Central memory CD4-positive, alpha-beta T cell (primary cell): ENCODE results near the gene CYLD.

Experiments
- DNase-seq: peaks from one replicate; pipeline ENCODE4 v3.0.0; 2022

The CYLD gene

DNA sequence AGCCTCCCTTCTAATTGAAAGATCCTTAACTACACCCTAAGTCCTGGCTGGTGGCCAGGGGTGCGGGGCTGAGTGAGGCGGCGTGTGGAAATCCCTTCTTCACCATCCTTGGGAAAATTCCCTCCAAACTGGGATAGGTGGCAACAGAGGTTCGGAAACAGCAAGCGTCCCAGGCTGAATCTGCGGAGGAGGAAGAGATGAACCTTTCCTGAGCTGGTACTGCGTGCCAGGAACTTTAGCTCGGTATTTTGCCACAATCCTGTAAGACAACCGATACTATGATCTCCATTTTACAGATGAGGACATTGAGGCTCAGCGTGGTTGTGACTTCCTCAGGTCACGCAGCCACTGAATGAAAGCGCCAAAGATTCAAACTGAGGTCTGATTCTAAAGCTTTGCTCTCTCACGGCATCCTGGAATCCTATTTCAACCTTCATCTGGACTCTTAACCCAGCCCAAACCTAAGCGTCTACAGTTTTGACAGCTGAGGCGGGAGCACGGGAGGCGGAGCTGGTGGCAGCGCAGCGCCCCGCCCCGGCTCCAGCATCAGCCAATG, 583 bp upstream of the CYLD start:
- DNase-seq, result peak; percentile 3

DNA sequence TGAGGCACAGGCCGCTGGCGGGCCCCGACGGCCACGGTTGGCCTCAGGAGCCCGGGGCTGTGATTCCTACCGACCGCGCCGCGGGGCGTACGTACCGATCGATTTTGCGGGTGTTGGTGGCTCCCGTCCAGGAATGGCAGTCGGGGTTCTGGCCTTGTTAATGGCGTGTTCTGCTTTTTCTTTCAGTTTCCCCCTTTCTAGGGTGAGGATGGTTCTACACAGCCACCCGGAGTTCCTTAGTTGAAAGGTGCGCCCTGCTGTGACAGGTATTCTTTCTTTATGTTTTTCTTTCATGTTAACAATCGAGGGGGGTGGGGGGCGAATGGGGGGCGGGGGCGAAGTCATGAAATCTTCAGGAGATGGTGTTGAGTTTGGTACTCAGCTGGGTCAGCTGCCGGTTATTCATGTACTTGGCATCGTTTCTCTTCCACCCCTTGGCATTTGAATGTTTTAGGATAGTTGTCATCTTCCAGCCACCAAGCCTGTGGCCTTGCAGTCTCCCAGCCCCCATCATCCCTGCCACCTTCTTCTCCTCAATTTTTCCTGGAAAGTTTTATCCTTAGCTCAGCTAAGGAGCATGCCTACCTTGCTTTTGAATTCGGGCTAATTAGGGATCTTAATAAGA, 802 bp downstream of the CYLD start:
- DNase-seq, result peak; percentile 67

DNA sequence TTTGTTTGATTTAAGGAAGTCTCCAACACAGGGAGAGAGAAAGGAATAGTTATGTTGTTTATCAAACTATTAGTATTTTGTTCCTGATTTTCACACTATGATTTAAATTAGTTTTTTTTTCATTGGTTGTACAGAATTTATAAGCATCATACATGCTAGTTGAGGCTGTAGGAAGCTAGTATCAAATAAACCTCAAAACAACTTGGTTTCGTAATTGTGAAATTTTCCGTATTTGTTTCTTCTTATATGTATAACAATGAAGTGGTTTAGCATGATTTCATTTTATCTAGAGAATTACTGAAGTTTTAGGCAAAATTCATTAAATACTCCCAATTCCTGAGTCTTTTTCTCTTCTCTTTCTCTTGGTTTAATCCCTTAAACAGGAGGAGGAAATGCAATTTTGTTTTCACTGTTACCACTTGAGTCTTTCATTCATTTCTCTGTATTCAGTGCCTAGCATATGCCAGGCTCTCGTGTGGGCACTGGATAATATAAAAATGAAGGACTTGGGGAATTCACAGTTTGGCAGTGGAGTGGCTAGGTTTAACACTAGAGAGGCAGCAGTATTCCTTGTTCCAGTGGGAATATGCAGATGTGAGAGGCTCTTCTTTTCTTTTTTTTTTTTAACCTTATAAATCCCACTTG, 1.8 kb downstream of the CYLD start:
- DNase-seq, result no peak

DNA sequence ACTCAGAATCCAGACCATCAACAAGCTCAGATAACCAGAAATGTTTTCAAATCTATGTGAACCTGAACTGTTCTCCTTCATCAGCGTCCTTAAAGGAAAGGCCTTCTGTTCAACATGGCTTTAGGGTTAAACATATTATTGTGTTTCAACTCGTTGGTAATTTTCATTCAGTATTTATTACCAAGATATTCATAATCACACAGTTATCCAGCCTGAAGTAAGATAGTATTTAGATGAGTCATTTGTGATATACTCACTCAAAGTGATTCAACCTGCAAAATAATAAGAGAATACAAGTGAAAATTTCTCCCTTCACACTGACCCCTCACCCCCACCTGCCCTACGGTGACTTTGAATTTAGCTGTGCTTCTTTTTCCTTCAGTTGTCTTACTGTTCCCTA, 3.0 kb downstream of the CYLD start:
- DNase-seq, result no peak

DNA sequence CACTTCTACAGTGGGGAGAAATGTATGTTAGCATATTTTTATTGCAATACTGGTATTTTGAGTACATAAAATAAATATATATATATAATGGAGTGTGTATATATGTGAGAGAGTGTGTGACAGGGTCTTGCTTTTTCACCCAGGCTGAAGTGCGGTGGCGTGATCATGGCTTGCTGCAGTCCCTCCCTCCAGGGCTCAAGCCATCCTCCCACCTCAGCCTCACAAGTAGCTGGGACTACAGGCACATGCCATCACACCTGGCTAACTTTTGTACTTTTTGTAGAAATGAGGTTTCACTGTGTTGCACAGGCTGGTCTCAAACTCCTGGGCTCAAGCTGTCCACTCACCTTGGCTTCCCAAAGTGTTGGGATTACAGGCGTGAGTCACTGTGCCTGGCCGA, 4.1 kb downstream of the CYLD start:
- DNase-seq, result no peak

DNA sequence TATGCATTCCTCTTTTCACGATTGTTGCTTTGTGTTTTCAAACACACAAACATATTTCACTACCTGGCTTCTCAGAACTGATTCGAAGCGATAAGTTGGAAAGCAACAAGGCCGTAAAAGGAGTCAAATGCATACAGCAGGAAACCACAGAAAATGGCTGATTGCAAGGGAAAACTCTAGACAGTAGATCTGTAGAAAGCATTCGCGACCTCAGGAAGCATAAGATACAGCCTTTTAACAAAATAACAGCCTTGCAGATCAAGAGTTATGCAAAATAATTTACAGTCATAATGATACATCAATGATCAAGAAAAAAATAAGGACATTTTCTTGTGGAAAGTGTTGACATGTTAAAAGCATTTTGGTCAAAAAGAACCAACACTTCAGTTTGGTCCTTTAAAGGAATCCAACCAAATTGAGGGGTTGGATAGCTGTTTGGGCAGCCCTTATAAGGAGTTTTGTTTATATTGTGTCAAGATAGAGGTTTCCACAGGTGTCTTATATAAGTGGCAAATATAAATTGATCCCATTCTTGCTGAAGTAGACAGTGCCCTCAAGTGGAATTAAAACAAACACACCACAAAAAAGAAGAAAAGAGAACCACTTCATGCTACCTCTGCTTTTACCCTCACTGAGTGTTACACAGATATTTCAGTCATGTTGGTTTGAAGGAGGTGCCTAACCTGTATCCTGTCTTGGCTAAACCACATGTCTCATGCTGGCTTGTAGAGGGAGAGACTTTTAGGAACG, 5.5 kb downstream of the CYLD start:
- peak; percentile 72 for DNase-seq

DNA sequence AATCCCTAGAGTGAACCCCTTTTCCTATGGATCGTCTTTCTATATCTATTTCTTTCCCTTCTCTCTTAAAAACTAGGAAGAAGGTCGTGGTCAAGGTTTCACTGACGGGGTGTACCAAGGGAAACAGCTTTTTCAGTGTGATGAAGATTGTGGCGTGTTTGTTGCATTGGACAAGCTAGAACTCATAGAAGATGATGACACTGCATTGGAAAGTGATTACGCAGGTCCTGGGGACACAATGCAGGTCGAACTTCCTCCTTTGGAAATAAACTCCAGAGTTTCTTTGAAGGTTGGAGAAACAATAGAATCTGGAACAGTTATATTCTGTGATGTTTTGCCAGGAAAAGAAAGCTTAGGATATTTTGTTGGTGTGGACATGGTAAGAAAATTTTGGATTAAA, 9.6 kb downstream of the CYLD start:
- no peak for DNase-seq

DNA sequence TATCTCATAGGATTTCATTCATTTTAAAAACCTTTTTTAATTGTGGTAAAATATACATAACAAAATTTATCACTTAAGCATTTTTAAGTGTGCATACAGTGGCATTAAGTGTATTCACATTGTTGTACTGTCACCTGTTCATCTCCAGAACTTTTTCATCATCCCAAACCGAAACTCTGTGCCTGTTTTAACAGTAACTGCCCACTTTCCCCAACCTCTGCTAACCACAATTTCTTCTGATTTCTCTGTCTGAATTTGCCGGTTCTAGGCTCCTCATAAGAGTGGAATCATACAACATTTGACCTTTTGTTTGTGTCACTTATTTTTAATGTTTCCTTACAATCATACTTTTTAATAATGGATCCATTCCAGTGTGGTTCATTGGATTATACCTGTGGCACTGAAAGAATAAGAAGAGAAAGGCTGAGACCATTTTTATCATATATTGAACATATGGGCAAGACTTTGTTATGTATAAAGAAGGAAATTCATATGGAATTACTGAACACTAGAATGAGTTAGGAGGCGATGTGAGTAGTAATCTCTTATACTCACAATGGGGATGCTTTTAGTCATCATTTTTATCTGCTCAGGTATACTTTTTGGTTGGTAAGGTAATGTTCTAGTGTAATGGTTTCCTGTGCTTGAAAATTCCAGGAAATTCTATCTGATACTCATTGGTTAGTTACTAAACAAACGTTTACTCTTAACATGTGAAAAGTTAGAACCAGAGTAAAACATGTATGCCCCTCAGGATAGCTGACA, 10.8 kb downstream of the CYLD start:
- DNase-seq, result no peak

DNA sequence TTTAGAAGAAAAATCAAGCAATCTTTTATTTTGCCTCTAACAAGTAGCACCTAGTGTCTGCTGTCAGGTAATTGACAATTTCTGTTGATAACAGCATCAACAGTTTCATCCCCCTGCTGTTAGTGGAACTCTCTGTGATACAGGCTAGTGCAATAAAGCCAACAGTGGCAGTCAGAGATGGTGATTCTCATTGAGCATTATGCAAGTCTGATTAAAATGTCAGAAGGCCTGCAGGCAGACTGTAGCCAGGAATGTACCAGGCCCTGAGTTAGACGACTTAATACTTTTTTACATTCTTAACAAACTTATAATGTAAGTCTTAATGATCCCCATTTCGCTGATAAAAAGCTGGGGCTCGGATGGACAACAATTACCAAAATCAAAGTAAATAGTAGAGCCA, 14.6 kb downstream of the CYLD start:
- DNase-seq, result no peak

DNA sequence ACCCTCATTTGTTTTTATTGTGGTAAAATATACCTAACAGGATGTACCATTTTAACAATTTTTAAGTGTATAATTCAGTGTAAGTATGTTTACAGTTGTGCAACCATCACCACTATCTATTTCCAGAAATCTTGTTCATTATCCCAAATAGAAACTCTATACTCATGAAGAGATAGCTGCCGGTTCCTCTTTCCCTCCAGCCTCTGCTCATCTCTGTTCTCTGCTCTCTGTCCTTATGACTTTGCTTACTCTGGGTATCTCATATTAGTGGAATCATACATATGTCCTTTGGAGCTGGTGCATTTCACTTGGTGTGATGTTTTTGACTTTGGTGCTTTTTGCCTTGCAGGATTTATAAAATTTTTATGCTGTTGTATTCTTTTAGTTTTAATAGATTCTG, 19.4 kb downstream of the CYLD start:
- no peak for DNase-seq

DNA sequence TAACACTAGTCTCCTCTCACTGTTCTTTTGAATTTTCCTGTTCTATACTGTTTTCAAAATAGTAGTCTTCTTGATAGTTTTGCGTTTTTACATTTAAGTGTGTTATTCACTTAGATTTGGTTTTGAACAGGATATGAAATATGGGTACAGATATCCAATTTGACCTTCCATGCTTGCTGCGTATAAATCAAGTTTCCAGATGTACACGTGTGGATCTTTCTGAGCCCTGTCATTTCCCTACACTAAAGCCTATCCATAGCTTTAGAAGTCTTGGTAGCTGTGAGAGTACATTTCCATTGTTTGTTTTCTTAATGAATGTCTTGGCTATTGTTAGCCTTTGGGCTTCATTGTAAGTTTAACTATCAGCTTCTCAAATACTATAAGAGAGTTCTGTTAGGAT, 20.4 kb downstream of the CYLD start:
- DNase-seq, result no peak

DNA sequence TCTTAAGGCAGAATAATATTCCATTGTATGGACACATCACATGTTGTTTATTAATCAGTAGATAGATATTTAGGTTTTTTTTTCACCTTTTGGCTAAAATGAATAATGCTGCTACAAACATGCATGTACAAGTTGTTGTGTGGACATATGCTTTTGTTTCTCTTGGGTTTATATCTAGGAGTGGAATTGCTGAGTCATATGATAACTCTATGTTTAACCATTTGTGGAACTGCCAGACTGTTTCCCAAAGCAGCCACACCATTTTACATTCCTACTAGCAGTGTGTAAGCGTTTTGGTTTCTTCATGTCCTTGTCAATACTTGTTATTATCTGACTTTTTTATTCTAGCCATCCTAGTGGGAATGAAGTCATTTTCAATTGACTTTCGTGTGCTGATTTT, 21.3 kb downstream of the CYLD start:
- no peak for DNase-seq

DNA sequence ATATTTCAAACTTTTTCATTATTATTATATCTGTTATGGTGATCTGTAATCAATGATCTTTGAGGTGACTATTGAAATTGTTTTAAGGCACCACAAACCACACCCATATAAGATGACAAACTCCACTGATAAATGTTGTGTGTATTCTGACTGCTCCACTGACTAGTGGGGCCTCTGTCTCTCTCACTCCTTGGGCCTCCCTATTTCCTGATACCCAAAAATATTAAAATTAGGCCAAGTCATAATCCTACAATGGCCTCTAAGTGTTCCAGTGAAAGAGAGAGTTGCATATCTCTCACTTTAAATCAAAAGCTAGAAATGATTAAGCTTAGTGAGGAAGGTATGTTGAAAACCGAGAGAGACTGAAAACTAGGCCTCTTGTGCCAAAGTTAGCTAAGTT, 23.4 kb downstream of the CYLD start:
- DNase-seq, result no peak

DNA sequence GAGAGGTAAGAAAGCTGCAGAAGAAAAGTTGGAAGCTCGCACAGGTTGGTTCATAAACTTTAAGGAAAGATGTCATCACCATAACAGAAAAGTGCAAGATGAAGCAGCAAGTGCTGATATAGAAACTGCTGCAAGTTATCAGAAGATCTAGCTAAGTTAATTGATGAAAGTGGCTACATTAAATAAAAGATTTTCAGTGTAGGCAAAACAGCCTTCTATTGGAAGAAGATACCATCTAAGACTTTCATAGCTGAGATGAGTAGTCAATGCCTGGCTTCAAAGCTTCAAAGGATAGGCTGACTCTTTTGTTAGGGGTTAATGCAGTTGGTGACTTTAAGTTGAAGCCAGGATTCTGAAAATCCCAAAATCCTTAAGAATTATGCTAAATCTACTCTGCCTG, 24.0 kb downstream of the CYLD start:
- DNase-seq, result no peak

DNA sequence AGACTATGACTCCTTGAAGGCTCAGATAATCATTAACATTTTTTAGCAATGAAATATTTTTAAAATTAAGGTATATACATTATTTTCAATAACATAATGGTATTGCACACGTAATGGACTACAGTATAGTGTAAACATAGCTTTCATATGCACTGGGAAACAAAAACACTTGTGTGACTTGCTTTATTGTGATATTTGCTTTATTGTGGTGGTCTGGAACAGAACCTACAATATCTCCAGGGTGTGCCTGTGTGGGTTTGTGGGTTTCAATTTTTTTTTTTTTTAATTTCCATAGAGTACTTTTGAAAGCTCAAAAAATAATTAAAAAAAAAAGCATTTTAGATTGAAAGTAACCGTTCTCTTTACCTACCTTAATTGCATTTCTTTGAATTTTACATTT, 25.3 kb downstream of the CYLD start:
- peak; percentile 34 for DNase-seq

DNA sequence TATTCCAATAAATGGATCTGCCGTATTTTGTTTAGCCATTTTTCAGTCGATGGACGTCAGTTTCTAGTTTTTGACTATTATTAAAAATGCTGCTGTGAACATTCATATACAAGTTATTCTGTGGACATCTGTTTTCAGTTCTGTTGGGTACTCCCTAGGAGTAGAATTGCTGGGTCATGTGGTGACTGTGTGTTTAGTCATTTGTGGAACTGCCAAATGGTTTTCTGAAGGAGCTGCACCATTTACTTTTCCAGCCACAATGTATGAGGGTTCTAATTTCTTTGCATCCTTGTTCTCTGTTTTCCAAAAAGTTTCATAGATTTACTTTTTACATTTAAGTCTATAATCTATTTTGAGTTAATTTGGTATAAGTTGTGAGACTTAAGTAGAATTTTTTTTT, 29.5 kb downstream of the CYLD start:
- DNase-seq, result no peak

DNA sequence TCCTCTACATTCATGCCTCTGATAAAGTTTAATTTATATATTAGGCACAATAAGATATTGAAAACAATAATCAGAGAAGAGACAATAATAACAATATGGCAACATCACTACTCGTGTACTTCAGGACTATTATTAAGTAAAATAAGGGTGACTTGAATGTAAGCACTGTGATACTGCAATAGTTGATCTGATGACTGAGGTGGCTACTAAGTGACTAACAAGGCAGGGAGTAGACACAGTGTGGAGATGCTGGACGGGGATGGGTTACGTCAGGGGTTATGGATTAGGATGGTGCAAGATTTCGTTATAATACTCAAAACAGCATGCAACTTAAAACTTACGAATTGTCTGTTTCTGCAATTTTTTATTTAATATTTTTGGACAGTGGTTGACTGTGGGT, 32.5 kb downstream of the CYLD start:
- no peak for DNase-seq

DNA sequence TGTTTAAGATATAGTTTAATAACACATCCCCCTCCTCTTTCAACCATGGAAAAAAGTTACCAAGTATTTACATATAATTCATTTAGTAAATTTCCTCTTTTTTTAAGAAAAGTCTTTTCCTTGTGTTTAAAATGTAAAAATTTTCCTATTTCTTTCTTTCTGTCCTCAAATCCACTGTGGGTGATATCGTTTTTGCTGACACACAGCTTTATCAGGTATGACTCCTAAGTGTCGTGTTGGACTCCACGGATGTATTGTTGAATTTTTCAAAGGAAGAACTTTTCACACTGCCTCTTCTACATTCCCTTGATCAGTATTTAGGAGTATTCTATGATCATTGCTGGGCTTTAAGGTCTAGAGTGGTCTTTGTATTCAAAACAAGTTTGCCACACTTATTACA, 33.1 kb downstream of the CYLD start:
- DNase-seq, result no peak

DNA sequence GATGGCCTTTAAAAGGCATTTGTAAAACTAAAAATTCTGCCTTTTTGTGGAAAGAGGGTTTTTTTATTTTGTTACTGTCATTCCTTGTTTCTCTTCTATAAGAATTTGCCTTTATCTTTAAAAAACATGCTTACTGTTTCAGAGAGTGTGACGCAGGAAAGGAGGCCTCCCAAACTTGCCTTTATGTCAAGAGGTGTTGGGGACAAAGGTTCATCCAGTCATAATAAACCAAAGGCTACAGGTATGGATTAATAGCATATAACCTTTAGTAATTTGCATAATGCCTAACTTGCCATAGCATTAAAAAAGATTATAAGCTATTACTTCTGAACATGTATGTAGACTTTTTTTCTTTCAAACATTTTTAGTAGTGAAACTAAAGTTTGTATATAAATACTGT, 34.2 kb downstream of the CYLD start:
- DNase-seq, result no peak

DNA sequence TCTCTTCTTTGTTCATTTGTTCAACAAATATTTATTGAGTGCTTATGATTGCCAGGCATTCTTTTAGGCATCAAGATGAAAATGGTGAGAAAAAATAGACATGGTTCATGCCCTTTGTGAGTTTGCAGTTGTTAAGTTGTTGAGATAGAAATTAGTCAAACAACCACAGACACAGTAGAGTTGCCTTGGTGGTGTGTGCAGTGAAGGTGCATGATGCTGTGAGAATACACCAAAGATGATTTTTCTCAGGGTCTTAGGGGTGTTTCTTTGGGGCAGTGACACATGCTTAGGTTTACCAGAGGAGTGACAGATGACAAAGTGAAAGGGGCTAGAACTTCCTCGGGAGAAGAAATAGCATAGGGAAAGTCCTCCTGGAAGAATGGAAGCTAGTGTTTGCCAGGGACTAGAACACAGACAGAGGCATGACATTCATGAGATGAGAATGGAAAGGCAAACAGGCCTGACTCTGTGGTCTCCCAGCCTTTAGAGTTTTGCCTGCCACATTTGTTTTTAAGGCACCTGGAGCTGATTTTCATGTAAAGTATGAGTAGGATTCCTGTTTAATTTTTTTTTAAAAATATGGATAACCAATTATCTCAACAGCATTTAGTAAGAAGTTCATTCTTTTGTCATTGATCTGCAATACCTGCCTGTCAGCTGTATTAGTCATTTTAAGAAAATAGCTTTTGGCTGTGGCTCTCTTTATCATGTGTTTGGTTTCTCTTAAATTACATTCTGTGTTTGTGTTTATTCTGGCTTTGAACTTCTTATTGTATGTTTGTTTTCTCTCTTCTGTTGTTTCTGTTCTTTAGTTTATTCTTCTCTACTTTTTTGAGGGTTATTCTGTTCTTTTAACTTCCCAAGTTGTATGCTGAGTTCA, 36.6 kb downstream of the CYLD start:
- no peak for DNase-seq

DNA sequence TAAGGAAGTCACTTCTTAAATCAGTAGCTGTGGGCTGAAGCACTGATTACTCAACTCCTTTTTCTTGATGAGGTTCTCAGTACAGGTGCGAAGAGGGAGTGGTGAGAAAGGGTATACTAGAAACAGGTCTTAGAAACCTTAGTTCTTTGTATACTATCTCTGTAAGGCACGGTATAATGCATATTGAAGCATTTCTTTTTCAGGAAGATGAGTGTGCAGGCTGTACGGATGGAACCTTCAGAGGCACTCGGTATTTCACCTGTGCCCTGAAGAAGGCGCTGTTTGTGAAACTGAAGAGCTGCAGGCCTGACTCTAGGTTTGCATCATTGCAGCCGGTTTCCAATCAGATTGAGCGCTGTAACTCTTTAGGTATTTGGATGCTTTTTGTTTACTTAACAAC, 39.2 kb downstream of the CYLD start:
- peak; percentile 28 for DNase-seq

DNA sequence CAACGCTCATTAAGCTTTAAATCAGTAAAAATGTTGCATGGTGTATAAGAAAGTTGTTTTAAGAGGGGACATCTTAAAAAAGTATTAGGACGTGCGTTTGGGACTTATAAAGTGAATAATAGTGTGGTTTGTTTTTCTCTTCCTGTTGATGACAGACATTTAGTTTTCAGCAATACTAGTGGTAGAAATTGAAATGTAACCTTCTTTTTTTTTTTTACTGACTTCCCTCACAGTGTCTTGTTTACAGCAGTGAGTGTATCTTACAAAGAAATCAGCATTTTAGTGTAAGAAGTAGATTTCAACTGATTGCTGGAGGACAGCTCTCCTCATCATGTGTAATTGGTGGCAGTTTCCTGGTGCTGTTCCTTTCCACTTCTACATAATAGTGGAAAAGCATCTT, 39.6 kb downstream of the CYLD start:
- DNase-seq, result peak; percentile 20
